Neural cell (in vitro differentiated cells): ENCODE data around the gene PPP2R5B. TPM values are rescaled to one million over a fixed set of nuclear protein-coding genes. Genes with fewer than 3 reads are reported as not detected.

Experiments used
- H2AFZ ChIP-seq: fragments of 200-600, 300-800 bp; sonication (generic), shearing (Covaris generic); 2 replicates; pipeline ENCODE4 v1.6.0; 2014; ENCODE audit warnings: low read depth, mild to moderate bottlenecking, antibody characterized with exemption, low read length, moderate library complexity
- H3F3A ChIP-seq: fragments of 200-600 bp; shearing (Covaris generic); 2 replicates; pipeline ENCODE4 v1.6.1; 2016; ENCODE audit warnings: mild to moderate bottlenecking, moderate library complexity, mixed read lengths, antibody characterized with exemption, low read length; ENCODE audit not compliant: insufficient read depth, poor library complexity, severe bottlenecking
- H3K27ac ChIP-seq: fragments of 200-600, 300-800 bp; sonication (generic), shearing (Covaris generic); 2 replicates; pipeline ENCODE4 v1.5.1; 2014; ENCODE audit warnings: mild to moderate bottlenecking, low read length, moderate library complexity
- H3K27me3 ChIP-seq: fragments of 300-800, 200-600 bp; sonication (generic), shearing (Covaris generic); 2 replicates; pipeline ENCODE4 v1.6.0; 2014; ENCODE audit warnings: mild to moderate bottlenecking, low read depth, low read length, moderate library complexity; ENCODE audit not compliant: insufficient read depth
- H3K36me3 ChIP-seq: fragments of 300-800, 200-600 bp; sonication (generic), shearing (Covaris generic); 2 replicates; pipeline ENCODE4 v1.5.1; 2014; ENCODE audit warnings: mild to moderate bottlenecking, antibody characterized with exemption, low read length, moderate library complexity; ENCODE audit not compliant: insufficient read depth
- H3K4me2 ChIP-seq: fragments of 300-800, 200-600 bp; sonication (generic), shearing (Covaris generic); 2 replicates; pipeline ENCODE4 v1.6.0; 2014; ENCODE audit warnings: mild to moderate bottlenecking, low read length
- H3K4me3 ChIP-seq: fragments of 300-800, 200-600 bp; sonication (generic), shearing (Covaris generic); 2 replicates; pipeline ENCODE4 v1.5.1; 2014; ENCODE audit warnings: mild to moderate bottlenecking, low read length, moderate library complexity
- H3K79me2 ChIP-seq: fragments of 200-600 bp; shearing (Covaris generic); replicated peaks from 2 replicates; pipeline ENCODE4 v1.6.0; 2014; ENCODE audit warnings: mild to moderate bottlenecking, low read length, moderate library complexity; ENCODE audit not compliant: insufficient read depth
- H3K9ac ChIP-seq: fragments of 300-800, 200-600 bp; sonication (generic), shearing (Covaris generic); 2 replicates; pipeline ENCODE4 v1.6.1; 2016; ENCODE audit warnings: mild to moderate bottlenecking, low read length, mixed read lengths
- H3K9me2 ChIP-seq: fragments of 200-600 bp; shearing (Covaris generic); 2 replicates; pipeline ENCODE4 v1.6.1; 2016; ENCODE audit warnings: mild to moderate bottlenecking, low read length, mixed read lengths; ENCODE audit not compliant: insufficient read depth
- H3K9me3 ChIP-seq: fragments of 200-600, 300-800 bp; sonication (generic), shearing (Covaris generic); 2 replicates; pipeline ENCODE4 v1.6.1; 2016; ENCODE audit warnings: mild to moderate bottlenecking, mixed run types, low read length, moderate library complexity, mixed read lengths
- H4K20me1 ChIP-seq: fragments of 200-600 bp; shearing (Covaris generic); 2 replicates; pipeline ENCODE4 v1.6.1; 2016; ENCODE audit warnings: mild to moderate bottlenecking, mixed run types; ENCODE audit not compliant: insufficient read depth
- CTCF ChIP-seq: fragments of 450-650 bp; IDR thresholded peaks from 2 replicates; pipeline ENCODE4 v1.5.1; 2014; ENCODE audit warnings: antibody characterized with exemption, mild to moderate bottlenecking, moderate library complexity; ENCODE audit not compliant: poor library complexity, severe bottlenecking
- EP300 ChIP-seq: fragments of 450-650 bp; conservative IDR thresholded peaks from 2 replicates; pipeline ENCODE4 v1.6.1; 2014; ENCODE audit warnings: antibody characterized with exemption, mild to moderate bottlenecking, moderate library complexity; ENCODE audit not compliant: poor library complexity, severe bottlenecking
- EZH2 ChIP-seq: fragments of 200-600, 300-800 bp; shearing (Covaris generic), sonication (generic); IDR thresholded peaks from 2 replicates; pipeline ENCODE4 v1.6.1; 2014; ENCODE audit warnings: antibody characterized with exemption, low read length, borderline replicate concordance, mild to moderate bottlenecking; ENCODE audit not compliant: insufficient read depth, poor library complexity, severe bottlenecking
- MXI1 ChIP-seq: fragments of 450-650 bp; conservative IDR thresholded peaks from 2 replicates; pipeline ENCODE4 v1.6.1; 2014; ENCODE audit warnings: antibody characterized with exemption, mild to moderate bottlenecking; ENCODE audit not compliant: poor library complexity, severe bottlenecking
- POLR2AphosphoS5 ChIP-seq: IDR thresholded peaks from 2 replicates; pipeline ENCODE4 v1.6.1; 2012
- RAD21 ChIP-seq: fragments of 450-650 bp; conservative IDR thresholded peaks from 2 replicates; pipeline ENCODE4 v1.6.1; 2014; ENCODE audit warnings: antibody characterized with exemption, mild to moderate bottlenecking, moderate library complexity
- REST ChIP-seq: IDR thresholded peaks from 2 replicates; pipeline ENCODE4 v1.6.1; 2012; ENCODE audit warnings: borderline replicate concordance
- SMC3 ChIP-seq: fragments of 450-650 bp; conservative IDR thresholded peaks from 2 replicates; pipeline ENCODE4 v1.6.1; 2014; ENCODE audit warnings: antibody characterized with exemption, mild to moderate bottlenecking, moderate library complexity; ENCODE audit not compliant: poor library complexity
- TAF1 ChIP-seq: IDR thresholded peaks from 2 replicates; pipeline ENCODE4 v1.6.1; 2012; ENCODE audit warnings: low read depth
- polyA plus RNA-seq: library from polyadenylated mRNA; depleted of rRNA; stranded (reverse); fragments of >200 nt; gene quantifications from 2 replicates; pipeline ENCODE4 v1.2.3, GENCODE V29; 2014

The PPP2R5B gene
- polyA plus RNA-seq, 1 donor from 2014 or later = 76.1 TPM

GRCh38 chr11:64905516-64906313, 18.8 kb upstream of the PPP2R5B start:
- no peaks in the 10 kb centered on the region for H3F3A ChIP-seq
- H3K4me2 ChIP-seq = no peak overlapping the region
- no peaks in the 10 kb centered on the region for H4K20me1 ChIP-seq
- H3K36me3 ChIP-seq = no peaks in the 10 kb centered on the region
- no peaks in the 10 kb centered on the region for H3K27me3 ChIP-seq
- no peaks in the 10 kb centered on the region for H3K79me2 ChIP-seq
- TF ChIP-seq REST (no peak), EZH2 (no peak), EP300 (no peak), CTCF (no peak), TAF1 (no peak), SMC3 (no peak), POLR2AphosphoS5 (no peak), MXI1 (no peak), RAD21 (no peak)
- no peak overlapping the region for H3K4me3 ChIP-seq
- no peak overlapping the region for H3K27ac ChIP-seq
- H2AFZ ChIP-seq = no peak overlapping the region
- H3K9ac ChIP-seq = no peak overlapping the region
- H3K9me2 ChIP-seq = no peaks in the 10 kb centered on the region
- H3K9me3 ChIP-seq = no peaks in the 10 kb centered on the region

- Histone ChIP-seq H3K36me3 (no peaks in the 10 kb centered on the region), H3K27me3 (no peaks in the 10 kb centered on the region), H3K9me2 (no peaks in the 10 kb centered on the region), H3K9me3 (no peaks in the 10 kb centered on the region), H3K9ac (no peak overlapping the region), H3K4me3 (no peak overlapping the region), H4K20me1 (no peaks in the 10 kb centered on the region), H3K27ac (no peak overlapping the region), H3K4me2 (no peak overlapping the region), H3K79me2 (no peaks in the 10 kb centered on the region), H2AFZ (no peak overlapping the region), H3F3A (no peaks in the 10 kb centered on the region)
- TF ChIP-seq TAF1 (no peak), EP300 (no peak), EZH2 (no peak), POLR2AphosphoS5 (no peak), RAD21 (no peak), REST (no peak), CTCF (no peak), SMC3 (no peak), MXI1 (no peak)
These were observed 18.2 kb upstream of the PPP2R5B start for GRCh38 chr11:64906314-64906635.
